Measurements from ENCODE around the gene GRHPR.

- TF ChIP-seq POLR2A (IDR thresholded peaks at IDR 0.05; ENCODE audit: low read depth, low read length) = no peak
- TF ChIP-seq TAF1 (IDR thresholded peaks at IDR 0.05; ENCODE audit: low read depth, low read length) = no peak
- no peak for TF ChIP-seq POLR2AphosphoS5 (IDR thresholded peaks at IDR 0.05; ENCODE audit: low read depth, low read length)
- no peak for TF ChIP-seq POU2F2 (IDR thresholded peaks at IDR 0.05; ENCODE audit: low read depth, low read length)
- no peak for TF ChIP-seq PAX5 (IDR thresholded peaks at IDR 0.05; ENCODE audit: insufficient read depth, low read length, severe bottlenecking)
- TF ChIP-seq SPI1 (IDR thresholded peaks at IDR 0.05; ENCODE audit: low read depth, low read length) = no peak
Measured at GRCh38 chr9:37455884-37456647, 33.6 kb downstream of the GRHPR start.

Data from GM12891 (cell line).